ENCODE data around the gene ST6GALNAC4.

- TF ChIP-seq POLR2AphosphoS5 (IDR thresholded peaks at IDR 0.05; ENCODE audit: borderline replicate concordance, low read depth, low read length) (no peak), FOXP2 (optimal IDR thresholded peaks at IDR 0.05; ENCODE audit: control extremely low read depth, extremely low read length, insufficient read depth) (no peak), EZH2 (IDR thresholded peaks at IDR 0.05) (no peak)
Measured at GRCh38 chr9:127935765-127936221, 19.0 kb upstream of the ST6GALNAC4 start.

All from SK-N-MC (cell line).